GM21360 (cell line): ENCODE results near the gene CMAS.
"Not testable (repeated sequence)": the region's sequence is repeated elsewhere in the genome, so short reads cannot be mapped to it uniquely, and the experiment has no call there.

Experiments used
- ATAC-seq: cut with Tn5 transposase; IDR thresholded peaks from one replicate; pipeline ENCODE4 v1.9.1; 2021; ENCODE audit warnings: mild to moderate bottlenecking, moderate library complexity; ENCODE audit not compliant: unreplicated experiment

Gene CMAS

GRCh38 chr12:22046968-22047390, 961 bp downstream of the CMAS start:
- ATAC-seq, result no peak

DNA sequence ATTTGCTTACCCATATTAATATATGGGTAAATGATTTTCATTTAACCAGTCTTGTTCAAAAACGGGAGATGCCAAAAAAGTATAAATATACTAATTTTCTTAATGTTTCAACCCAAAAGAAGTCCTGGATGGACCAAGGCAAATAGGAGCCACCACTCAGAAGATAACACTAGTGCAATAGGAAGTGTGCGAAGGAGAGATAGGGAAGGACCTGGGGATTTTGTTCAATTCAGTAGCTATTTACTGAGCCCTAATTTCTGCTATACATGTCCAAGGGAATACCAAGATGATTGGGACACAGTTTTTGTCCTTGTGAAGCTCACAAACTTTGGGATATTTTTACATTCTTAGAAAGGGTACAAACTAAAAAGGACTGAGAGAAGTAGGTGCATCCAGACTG, 1.5 kb downstream of the CMAS start:
- no peak for ATAC-seq

- ATAC-seq, result no peak
Measured at GRCh38 chr12:22048351-22049041, 2.5 kb downstream of the CMAS start.

- ATAC-seq, result no peak
Measured at GRCh38 chr12:22050078-22050477, 4.1 kb downstream of the CMAS start.

GRCh38 chr12:22051114-22051698, 5.2 kb downstream of the CMAS start:
- ATAC-seq, result no peak

- ATAC-seq, result not testable (repeated sequence)
Measured at GRCh38 chr12:22052994-22053393, 7.0 kb downstream of the CMAS start.

DNA sequence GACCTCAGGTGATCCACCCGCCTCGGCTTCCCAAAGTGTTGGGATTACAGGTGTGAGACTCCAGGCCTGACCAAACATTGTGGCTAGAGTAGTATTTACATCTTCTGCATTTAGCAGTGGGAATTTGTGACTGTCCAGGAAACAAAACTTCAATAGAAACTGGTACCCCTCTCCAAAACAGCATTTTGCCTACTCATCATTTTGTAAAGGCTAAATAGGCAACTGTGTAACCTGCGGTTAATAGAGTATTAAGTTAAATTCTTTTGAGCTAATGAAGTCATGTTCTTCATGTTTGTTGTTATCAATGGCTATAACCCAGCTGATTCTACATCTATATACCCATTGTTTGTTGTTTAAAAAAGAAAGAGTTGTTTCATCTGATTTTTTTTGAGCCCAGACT, 8.1 kb downstream of the CMAS start:
- ATAC-seq, result no peak

GRCh38 chr12:22056607-22057006, 10.6 kb downstream of the CMAS start:
- no peak for ATAC-seq

- ATAC-seq, result no peak
Measured at GRCh38 chr12:22059976-22060647, 14.1 kb downstream of the CMAS start.

DNA sequence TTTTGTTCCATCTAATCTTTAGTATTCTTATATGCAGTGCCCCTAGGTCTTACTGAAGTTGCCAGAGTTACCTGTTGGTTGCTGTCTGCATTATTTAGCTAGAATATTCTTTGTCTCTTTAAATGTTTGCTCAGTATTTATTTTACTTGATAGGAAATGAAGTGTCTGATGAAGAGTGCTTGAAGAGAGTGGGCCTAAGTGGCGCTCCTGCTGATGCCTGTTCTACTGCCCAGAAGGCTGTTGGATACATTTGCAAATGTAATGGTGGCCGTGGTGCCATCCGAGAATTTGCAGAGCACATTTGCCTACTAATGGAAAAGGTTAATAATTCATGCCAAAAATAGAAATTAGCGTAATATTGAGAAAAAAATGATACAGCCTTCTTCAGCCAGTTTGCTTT, 18.9 kb downstream of the CMAS start:
- ATAC-seq, result no peak

- no peak for ATAC-seq
Measured at GRCh38 chr12:22066310-22066709, 20.3 kb downstream of the CMAS start.

DNA sequence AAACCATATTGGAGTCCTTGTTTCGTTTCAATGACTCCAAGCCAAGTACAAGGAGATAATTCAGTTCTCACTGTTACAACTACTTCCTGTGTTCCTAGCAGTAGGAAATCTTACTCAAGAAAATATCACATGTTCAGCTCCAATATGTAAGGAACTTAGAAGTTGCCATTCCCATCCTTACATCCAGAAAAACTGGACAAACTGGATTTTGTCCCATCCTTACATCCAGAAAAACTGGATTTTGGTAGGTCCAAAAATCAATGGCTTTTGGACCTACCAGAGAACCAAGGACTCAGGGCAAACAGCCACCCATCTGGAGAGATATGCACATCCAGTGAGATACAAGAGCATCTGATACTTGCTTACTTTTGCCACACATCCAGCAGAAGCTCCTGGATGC, 23.8 kb downstream of the CMAS start:
- ATAC-seq, result no peak

DNA sequence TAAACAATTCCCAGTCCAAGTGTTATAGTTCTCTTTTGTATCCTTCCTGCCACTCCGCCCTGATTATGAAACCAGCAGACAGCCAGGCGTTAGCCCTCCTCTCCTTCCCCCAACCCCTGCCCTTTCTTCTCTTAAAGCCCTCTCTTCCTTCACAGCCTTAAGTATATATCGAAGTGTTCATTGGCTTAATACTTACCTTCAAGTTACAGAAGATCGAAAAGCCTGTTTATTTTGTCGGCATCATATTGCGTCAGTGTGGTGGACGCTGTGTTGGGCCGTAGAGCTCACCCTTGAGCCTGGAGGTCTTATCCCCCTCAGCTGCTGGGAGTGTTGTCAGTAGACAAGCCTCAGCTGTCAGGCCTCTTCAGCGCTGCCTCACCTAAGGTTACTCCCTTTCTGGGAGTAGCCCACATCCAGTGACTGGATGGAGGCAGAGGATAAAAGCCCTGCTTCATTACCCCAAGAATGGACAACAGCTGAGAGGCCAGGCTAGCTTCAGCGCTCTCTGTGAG, 36.2 kb downstream of the CMAS start:
- no peak for ATAC-seq

GRCh38 chr12:22083167-22083566, 37.1 kb downstream of the CMAS start:
- no peak for ATAC-seq

DNA sequence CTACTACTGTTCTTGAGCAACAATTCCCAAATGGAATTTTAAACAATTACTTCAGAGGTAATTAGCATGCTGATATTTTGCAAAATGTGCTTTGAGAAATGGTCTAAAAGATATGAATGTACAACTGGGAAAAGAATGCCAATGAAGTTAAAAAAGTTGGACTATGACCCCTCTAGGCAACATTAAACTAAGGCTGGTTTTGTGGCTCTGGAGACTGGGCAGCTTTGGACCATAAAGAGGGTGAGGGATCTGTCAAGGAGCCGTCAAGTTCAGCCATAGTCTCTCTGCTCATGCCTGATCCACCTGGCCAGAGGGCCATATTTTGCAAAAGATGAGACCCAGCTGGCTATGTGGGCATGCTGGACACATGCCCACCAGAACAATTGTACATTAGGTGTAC, 38.8 kb downstream of the CMAS start:
- ATAC-seq, result no peak

GRCh38 chr12:22088886-22089285, 42.9 kb downstream of the CMAS start:
- no peak for ATAC-seq

DNA sequence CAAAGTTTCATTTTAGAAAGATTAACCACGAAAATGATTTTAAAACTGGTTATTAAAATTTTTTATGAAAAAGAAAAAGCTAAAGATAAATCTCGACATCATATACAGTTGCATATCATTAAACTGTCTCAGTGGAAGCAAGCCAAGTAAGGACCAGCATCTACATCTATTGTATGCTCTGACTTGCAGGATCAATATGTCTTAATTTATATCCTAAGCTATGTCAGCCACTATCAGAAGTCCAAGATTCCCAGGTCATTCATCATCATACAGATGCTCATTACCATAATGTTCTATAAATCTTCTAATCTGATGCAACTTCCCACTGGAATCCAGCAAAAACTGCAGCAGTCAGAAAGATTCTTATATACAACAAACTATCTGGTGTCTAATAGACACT, 43.5 kb downstream of the CMAS start:
- ATAC-seq, result no peak

GRCh38 chr12:22099062-22099461, 53.0 kb downstream of the CMAS start:
- not testable (repeated sequence) for ATAC-seq

- ATAC-seq, result peak; percentile 40
Measured at GRCh38 chr12:22100958-22101748, 55.1 kb downstream of the CMAS start.

DNA sequence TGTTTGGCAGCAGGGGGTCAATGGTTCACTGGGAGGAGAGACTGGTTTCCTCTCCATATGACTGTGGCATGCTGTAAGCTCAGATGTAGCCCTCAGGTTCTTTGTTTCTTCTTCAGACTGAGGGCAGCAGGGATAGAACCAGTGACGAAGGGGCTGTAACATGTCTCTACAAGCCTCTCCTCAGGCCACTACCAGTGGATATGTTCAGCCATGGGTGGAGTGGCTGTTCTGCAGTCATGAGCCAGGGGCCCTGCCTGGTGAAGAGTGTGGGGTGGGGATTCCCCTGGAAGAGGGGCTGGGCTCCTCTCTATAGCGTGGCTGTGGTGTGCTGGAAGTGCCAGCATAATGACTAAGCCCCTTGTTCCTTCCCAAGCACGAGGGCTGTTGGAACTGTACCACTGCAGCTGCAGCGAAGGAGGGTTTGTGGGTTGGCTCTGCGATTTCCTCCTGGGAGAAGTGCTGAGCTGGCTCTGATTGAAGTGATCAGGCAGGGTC, 55.8 kb downstream of the CMAS start:
- ATAC-seq, result peak; percentile 32

- no peak for ATAC-seq
Measured at GRCh38 chr12:22103418-22103817, 57.4 kb downstream of the CMAS start.
